Mononuclear cell (primary cell): ENCODE data around the gene RNF166. TPM values are rescaled to one million over a fixed set of nuclear protein-coding genes. Genes with fewer than 3 reads are reported as not detected.
"Not testable (repeated sequence)": the region's sequence is repeated elsewhere in the genome, so short reads cannot be mapped to it uniquely, and the experiment has no call there.

ENCODE experiments used
- H3K27me3 ChIP-seq: 2 replicates; pipeline ENCODE4 v1.6.0; 2011; ENCODE audit warnings: low read length, control low read depth; ENCODE audit not compliant: insufficient read depth
- H3K4me1 ChIP-seq: 2 replicates; pipeline ENCODE4 v1.5.1; 2011; ENCODE audit warnings: mild to moderate bottlenecking, low read length, control low read depth; ENCODE audit not compliant: insufficient read depth
- H3K4me3 ChIP-seq: 2 replicates; pipeline ENCODE4 v1.5.1; 2011; ENCODE audit warnings: mild to moderate bottlenecking, low read length, moderate library complexity
- H3K9me3 ChIP-seq: 2 replicates; pipeline ENCODE4 v1.5.1; 2011; ENCODE audit warnings: low read depth, mild to moderate bottlenecking, control low read depth, low read length
- total RNA-seq: library from RNA; depleted of rRNA; stranded (reverse); fragments of >200 nt; gene quantifications from one replicate; pipeline ENCODE4 v1.2.3, GENCODE V29; 2012

Gene RNF166
- total RNA-seq, 1 donor = 130 TPM

GRCh38 chr16:88673716-88674379 is 32.4 kb downstream of the RNF166 start:
- no peaks in the 10 kb centered on the region for H3K27me3 ChIP-seq
- H3K4me1 ChIP-seq = no peaks in the 10 kb centered on the region
- no peaks in the 10 kb centered on the region for H3K9me3 ChIP-seq
- H3K4me3 ChIP-seq = no peak overlapping the region

DNA sequence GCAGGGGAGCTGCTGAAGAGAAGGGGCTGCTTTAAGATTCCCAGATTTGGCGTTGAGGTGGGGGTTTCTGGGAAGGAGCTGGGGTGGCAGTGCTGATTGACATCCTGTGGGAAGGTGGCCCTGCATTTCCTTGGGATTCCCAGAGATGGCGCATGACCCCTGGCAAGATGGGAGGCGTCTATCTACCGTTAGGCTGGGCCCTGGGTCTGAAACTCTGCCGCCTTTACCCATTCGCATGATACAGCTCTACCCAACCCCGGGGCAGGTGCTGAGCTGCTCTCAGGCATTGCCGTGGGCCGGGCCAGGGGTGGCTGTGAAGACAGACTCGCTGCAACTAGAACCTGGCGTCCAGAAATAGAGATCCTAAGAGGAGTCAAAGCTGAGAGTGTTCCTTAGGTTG is 33.4 kb downstream of the RNF166 start:
- no peak overlapping the region for H3K4me3 ChIP-seq
- H3K4me1 ChIP-seq = no peaks in the 10 kb centered on the region
- no peaks in the 10 kb centered on the region for H3K9me3 ChIP-seq
- H3K27me3 ChIP-seq = no peaks in the 10 kb centered on the region

DNA sequence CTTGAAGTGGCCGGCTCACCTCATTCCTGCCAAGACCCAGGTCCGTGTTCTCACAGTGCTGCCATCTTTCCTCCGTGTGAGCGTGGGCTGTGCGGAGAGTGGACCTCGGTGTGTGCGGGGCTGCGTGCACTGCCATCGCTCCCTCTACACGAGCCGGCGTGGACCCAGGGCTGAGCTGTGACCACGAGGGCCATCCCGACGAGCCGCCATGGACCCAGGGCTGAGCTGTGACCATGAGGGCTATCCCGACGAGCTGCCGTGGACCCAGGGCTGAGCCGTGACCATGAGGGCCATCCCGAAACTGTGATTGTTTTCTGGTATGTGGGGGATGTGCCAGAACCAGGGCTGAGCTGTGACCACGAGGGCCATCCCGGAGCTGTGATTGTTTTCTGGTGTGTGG is 34.4 kb downstream of the RNF166 start:
- Histone ChIP-seq H3K4me1 (no peaks in the 10 kb centered on the region), H3K9me3 (no peaks in the 10 kb centered on the region), H3K4me3 (no peak overlapping the region), H3K27me3 (no peaks in the 10 kb centered on the region)

GRCh38 chr16:88669980-88670379 is 36.2 kb downstream of the RNF166 start:
- Histone ChIP-seq H3K9me3 (no peaks in the 10 kb centered on the region), H3K4me1 (no peaks in the 10 kb centered on the region), H3K4me3 (no peak overlapping the region), H3K27me3 (no peaks in the 10 kb centered on the region)

GRCh38 chr16:88669493-88669892 is 36.7 kb downstream of the RNF166 start:
- H3K27me3 ChIP-seq, H3K4me1 ChIP-seq, H3K9me3 ChIP-seq, H3K4me3 ChIP-seq: not testable (repeated sequence)

DNA sequence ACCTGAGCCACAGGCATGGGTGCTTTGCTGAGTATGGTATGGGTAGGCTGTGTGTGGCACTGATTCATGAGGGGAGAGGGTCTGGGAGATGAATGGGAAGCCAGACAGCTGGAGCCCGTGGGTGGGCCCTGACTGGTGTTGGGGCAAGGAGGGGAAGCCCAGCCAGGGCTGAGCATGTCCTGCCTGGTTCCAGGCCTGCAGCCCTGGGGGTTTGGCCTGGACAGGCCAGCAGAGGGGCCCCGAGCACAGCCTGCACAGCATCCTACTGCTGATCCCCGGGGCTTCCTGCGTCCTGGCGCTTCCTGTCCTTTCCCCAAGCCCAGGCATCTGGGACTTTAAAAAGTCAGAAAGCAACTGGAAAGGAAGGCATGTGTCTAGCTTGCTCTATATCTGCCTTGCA is 38.7 kb downstream of the RNF166 start:
- Histone ChIP-seq H3K4me1 (peaks cover 12% of the 10 kb centered on the region), H3K9me3 (no peaks in the 10 kb centered on the region), H3K4me3 (no peak overlapping the region), H3K27me3 (no peaks in the 10 kb centered on the region)

GRCh38 chr16:88665570-88665969 is 40.6 kb downstream of the RNF166 start:
- H3K4me3 ChIP-seq = no peak overlapping the region
- no peaks in the 10 kb centered on the region for H3K9me3 ChIP-seq
- H3K27me3 ChIP-seq = no peaks in the 10 kb centered on the region
- peaks cover 25% of the 10 kb centered on the region for H3K4me1 ChIP-seq

- H3K27me3 ChIP-seq = no peaks in the 10 kb centered on the region
- H3K9me3 ChIP-seq = no peaks in the 10 kb centered on the region
- H3K4me3 ChIP-seq = no peak overlapping the region
- peaks cover 25% of the 10 kb centered on the region for H3K4me1 ChIP-seq
These were observed 41.1 kb downstream of the RNF166 start for GRCh38 chr16:88665148-88665547.

- Histone ChIP-seq H3K27me3 (no peaks in the 10 kb centered on the region), H3K4me1 (peaks cover 25% of the 10 kb centered on the region), H3K4me3 (peak within 1 kb of the TSS; percentile 75), H3K9me3 (no peaks in the 10 kb centered on the region)
These were observed 43.2 kb downstream of the RNF166 start, which contains the start of gene MVD for GRCh38 chr16:88662843-88663606. TSS of gene MVD (minus strand) at chr16:88663091. CDS start at chr16:88663080, 11 bp downstream.

DNA sequence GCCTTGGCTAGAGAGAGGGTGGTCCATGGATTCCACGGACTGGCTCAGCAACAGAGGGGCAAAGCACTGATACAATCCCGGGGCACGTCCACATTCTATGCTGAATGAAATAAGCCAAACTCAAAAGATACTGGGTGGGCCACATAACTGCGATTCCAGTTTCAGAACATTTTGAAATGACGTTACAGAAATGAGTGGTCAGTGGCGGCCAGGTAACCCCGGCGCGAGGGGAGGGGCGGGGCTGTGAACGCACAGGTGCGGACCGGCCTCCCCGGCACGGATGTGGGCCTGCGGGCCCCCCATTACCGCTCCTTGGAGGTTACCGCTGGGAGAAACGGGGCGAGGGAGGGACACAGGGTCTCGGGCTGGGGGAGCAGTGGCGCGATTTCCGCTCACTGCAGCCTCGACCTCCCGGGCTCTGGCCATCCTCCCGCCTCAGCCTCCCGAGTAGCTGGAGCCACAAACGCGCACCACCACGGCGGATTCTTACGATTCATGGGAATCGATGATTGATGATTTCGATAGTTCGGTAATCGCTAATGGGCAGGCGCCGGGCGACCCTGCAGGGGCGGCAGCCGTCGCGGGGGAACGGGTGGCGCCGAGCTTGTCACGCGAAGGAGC is 43.9 kb downstream of the RNF166 start:
- H3K4me1 ChIP-seq = peaks cover 25% of the 10 kb centered on the region
- H3K27me3 ChIP-seq = no peaks in the 10 kb centered on the region
- peak overlapping the region; percentile 75 for H3K4me3 ChIP-seq
- no peaks in the 10 kb centered on the region for H3K9me3 ChIP-seq

GRCh38 chr16:88661468-88661867 is 44.7 kb downstream of the RNF166 start:
- Histone ChIP-seq H3K4me1 (peaks cover 25% of the 10 kb centered on the region), H3K4me3 (no peak overlapping the region), H3K9me3 (no peaks in the 10 kb centered on the region), H3K27me3 (no peaks in the 10 kb centered on the region)

GRCh38 chr16:88659160-88659559 is 47.0 kb downstream of the RNF166 start:
- Histone ChIP-seq H3K9me3 (no peaks in the 10 kb centered on the region), H3K27me3 (no peaks in the 10 kb centered on the region), H3K4me3 (no peak overlapping the region), H3K4me1 (peaks cover 25% of the 10 kb centered on the region)

DNA sequence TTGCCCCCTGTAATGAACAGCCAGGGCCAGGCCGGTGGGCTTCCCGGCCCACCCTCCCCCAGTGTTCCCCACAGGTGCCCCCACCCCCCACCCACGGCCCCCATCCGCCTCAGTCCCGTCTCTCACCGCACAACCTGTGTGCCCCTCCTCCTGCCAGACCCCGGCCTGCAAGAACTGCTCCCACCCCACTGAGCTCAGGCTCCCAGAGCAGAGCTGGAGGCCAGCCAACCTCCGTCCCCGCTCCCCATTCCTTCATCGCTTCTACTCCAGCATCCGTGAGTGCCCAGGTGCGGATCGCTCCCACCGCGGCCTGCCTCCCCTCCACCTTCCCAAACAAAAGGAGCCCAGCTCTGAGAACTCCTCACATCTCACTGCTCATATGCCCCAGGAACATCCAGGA is 47.5 kb downstream of the RNF166 start:
- H3K27me3 ChIP-seq = no peaks in the 10 kb centered on the region
- H3K9me3 ChIP-seq = no peaks in the 10 kb centered on the region
- no peak overlapping the region for H3K4me3 ChIP-seq
- peaks cover 21% of the 10 kb centered on the region for H3K4me1 ChIP-seq

- Histone ChIP-seq H3K4me3 (no peak overlapping the region), H3K9me3 (no peaks in the 10 kb centered on the region), H3K4me1 (peaks cover 20% of the 10 kb centered on the region)
These were observed 48.8 kb downstream of the RNF166 start for GRCh38 chr16:88657371-88657770.

DNA sequence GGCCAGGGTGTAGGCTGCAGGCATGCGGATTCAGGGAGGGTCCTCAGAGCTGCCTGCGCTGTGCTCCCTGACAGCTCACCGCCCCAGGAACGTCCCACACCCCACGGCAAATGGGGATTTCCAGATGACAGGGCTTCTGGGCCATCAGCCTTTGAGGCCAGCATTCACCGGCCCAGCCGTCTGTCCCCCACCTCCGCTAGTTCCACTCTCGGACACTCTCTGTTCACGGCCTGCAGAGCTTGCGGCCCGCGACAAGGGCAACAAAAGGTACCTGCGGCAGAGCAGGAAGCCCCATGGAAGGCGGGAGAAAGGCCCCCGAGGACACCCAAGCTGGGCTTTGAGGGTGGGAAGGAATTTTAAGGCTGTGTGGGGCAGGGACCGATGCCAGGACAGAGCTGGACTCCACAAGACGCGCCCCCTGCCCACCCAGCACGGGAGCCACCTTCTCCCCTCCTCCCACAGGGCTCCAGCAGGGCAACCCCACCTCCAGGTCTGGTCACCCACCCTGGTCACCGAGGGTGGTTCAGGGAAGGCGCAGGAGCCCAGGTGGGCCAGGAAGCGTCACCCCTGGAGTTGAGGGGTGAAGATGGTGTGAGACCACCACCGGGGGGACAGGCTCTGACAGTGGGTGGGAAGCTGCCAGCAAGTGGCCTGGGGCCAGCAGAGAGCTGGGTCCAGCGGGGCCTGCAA is 49.8 kb downstream of the RNF166 start:
- Histone ChIP-seq H3K4me3 (no peak overlapping the region), H3K27me3 (no peaks in the 10 kb centered on the region), H3K4me1 (peaks cover 23% of the 10 kb centered on the region), H3K9me3 (no peaks in the 10 kb centered on the region)

More at GRCh38 chr16:88657371-88657770, 48.8 kb downstream of the RNF166 start:
- no peaks in the 10 kb centered on the region for H3K27me3 ChIP-seq
